GM23338 (cell line): ENCODE results near the gene C1orf198. TPM values are rescaled to one million over a fixed set of nuclear protein-coding genes. Genes with fewer than 3 reads are reported as not detected.

Experiments
- ATAC-seq: fragments of 200-7000 bp; cut with Tn5 transposase; 3 replicates; pipeline ENCODE4 v1.9.1; 2020
- DNase-seq: peaks from one replicate; pipeline ENCODE4 v3.0.0-alpha.2; 2015; ENCODE audit warnings: low spot score
- H2AFZ ChIP-seq: fragments of 200-600 bp; sonication (generic); 2 replicates; pipeline ENCODE4 v1.8.0; 2016; ENCODE audit warnings: antibody characterized with exemption, mild to moderate bottlenecking, moderate library complexity
- H3F3A ChIP-seq: fragments of 200-600 bp; sonication (generic); replicated peaks from 2 replicates; pipeline ENCODE4 v1.8.0; 2017; ENCODE audit warnings: antibody characterized with exemption, mixed run types, low read depth
- H3K27ac ChIP-seq: fragments of 200-600 bp; sonication (generic); 2 replicates; pipeline ENCODE4 v1.6.1; 2016; ENCODE audit warnings: low read depth
- H3K27me3 ChIP-seq: fragments of 200-600 bp; sonication (generic); 2 replicates; pipeline ENCODE4 v1.8.0; 2016; ENCODE audit warnings: mild to moderate bottlenecking, mixed run types, moderate library complexity; ENCODE audit not compliant: insufficient read depth
- H3K36me3 ChIP-seq: fragments of 200-600 bp; sonication (generic); 2 replicates; pipeline ENCODE4 v1.8.0; 2016; ENCODE audit warnings: mild to moderate bottlenecking; ENCODE audit not compliant: insufficient read depth
- H3K4me1 ChIP-seq: fragments of 200-600 bp; sonication (generic); 2 replicates; pipeline ENCODE4 v1.8.0; 2016; ENCODE audit warnings: mild to moderate bottlenecking, moderate library complexity; ENCODE audit not compliant: insufficient read depth
- H3K4me2 ChIP-seq: fragments of 200-600 bp; sonication (generic); 2 replicates; pipeline ENCODE4 v1.7.1; 2017; ENCODE audit warnings: mixed run types
- H3K4me3 ChIP-seq: fragments of 200-600 bp; sonication (generic); 2 replicates; pipeline ENCODE4 v1.6.1; 2016; ENCODE audit warnings: mixed run types
- H3K79me2 ChIP-seq: fragments of 200-600 bp; sonication (generic); replicated peaks from 2 replicates; pipeline ENCODE4 v1.8.0; 2017; ENCODE audit warnings: mild to moderate bottlenecking; ENCODE audit not compliant: insufficient read depth
- H3K9me2 ChIP-seq: fragments of 200-600 bp; sonication (generic); 2 replicates; pipeline ENCODE4 v1.8.0; 2017; ENCODE audit not compliant: insufficient read depth
- H4K20me1 ChIP-seq: fragments of 200-600 bp; sonication (generic); replicated peaks from 2 replicates; pipeline ENCODE4 v1.8.0; 2017; ENCODE audit warnings: mild to moderate bottlenecking; ENCODE audit not compliant: insufficient read depth
- H3K27ac Mint-ChIP-seq: 2 replicates; pipeline ENCODE4 v1.8.0; 2020; ENCODE audit warnings: inconsistent platforms, mild to moderate bottlenecking, moderate library complexity, mixed read lengths
- H3K27me3 Mint-ChIP-seq: 3 replicates; pipeline ENCODE4 v1.8.0; 2022; ENCODE audit warnings: low read depth, mild to moderate bottlenecking, moderate library complexity, mixed read lengths, inconsistent platforms; ENCODE audit not compliant: insufficient read depth, poor library complexity
- H3K36me3 Mint-ChIP-seq: 3 replicates; pipeline ENCODE4 v1.8.0; 2021; ENCODE audit warnings: low read depth, mild to moderate bottlenecking, inconsistent platforms, moderate library complexity, mixed read lengths
- H3K4me1 Mint-ChIP-seq: 3 replicates; pipeline ENCODE4 v1.8.0; 2020; ENCODE audit warnings: mild to moderate bottlenecking, inconsistent platforms, mixed read lengths
- H3K4me3 Mint-ChIP-seq: 3 replicates; pipeline ENCODE4 v1.8.0; 2021; ENCODE audit warnings: moderate library complexity, mild to moderate bottlenecking, inconsistent platforms, mixed read lengths
- H3K9me3 Mint-ChIP-seq: 3 replicates; pipeline ENCODE4 v1.8.0; 2020; ENCODE audit warnings: moderate library complexity, mild to moderate bottlenecking, inconsistent platforms, mixed read lengths
- NANOG ChIP-seq: IDR thresholded peaks from 2 replicates; pipeline ENCODE4 v1.6.1; 2016; ENCODE audit warnings: antibody characterized with exemption, borderline replicate concordance
- POLR2AphosphoS5 ChIP-seq: IDR thresholded peaks from 2 replicates; pipeline ENCODE4 v1.6.1; 2016; ENCODE audit warnings: antibody characterized with exemption, low read depth
- STAT1 ChIP-seq: IDR thresholded peaks from one replicate; pipeline ENCODE4 v1.6.1; 2016; ENCODE audit warnings: antibody characterized with exemption; ENCODE audit not compliant: unreplicated experiment
- polyA plus RNA-seq: library from polyadenylated mRNA; unstranded; fragments of >200 nt; fragmentation: Nextera tagmentation; extraction: Ambion mirVana; gene quantifications from 2 replicates; pipeline ENCODE4 v1.2.1, GENCODE V29; 2016
- total RNA-seq: library from RNA; depleted of rRNA; stranded (reverse); fragments of >200 nt; shearing (Covaris generic); gene quantifications from 2 replicates; pipeline ENCODE4 v1.2.3, GENCODE V29; 2014
- TF ChIP-seq, protein P1 (sequence below): IDR thresholded peaks from one replicate; pipeline ENCODE4 v1.6.1; 2018; ENCODE audit warnings: antibody characterized with exemption; ENCODE audit not compliant: unreplicated experiment
- TF ChIP-seq, protein P2 (sequence below), 2 experiments: fragments of 200-600 bp in 1 of 2; sonication (generic) in 1 of 2; conservative IDR thresholded peaks; 2 replicates each; pipeline versions ENCODE4 v1.5.1 to v1.6.1; 2016 to 2017; ENCODE audit warnings: antibody characterized with exemption in 2 of 2, low read depth in 2 of 2, mild to moderate bottlenecking in 2 of 2, moderate library complexity in 1 of 2
- TF ChIP-seq, protein P3 (sequence below): fragments of 250-450 bp; sonication (Bioruptor Pico); IDR thresholded peaks from 2 replicates; pipeline ENCODE4 v1.5.0; 2020; ENCODE audit warnings: mild to moderate bottlenecking, moderate library complexity
- TF ChIP-seq, protein P4 (sequence below): IDR thresholded peaks from 2 replicates; pipeline ENCODE4 v1.6.1; 2016; ENCODE audit warnings: antibody characterized with exemption

Gene C1orf198
- total and polyA plus RNA-seq, 2 experiments from 2014 or later, result 14.9 to 46.6 TPM

DNA sequence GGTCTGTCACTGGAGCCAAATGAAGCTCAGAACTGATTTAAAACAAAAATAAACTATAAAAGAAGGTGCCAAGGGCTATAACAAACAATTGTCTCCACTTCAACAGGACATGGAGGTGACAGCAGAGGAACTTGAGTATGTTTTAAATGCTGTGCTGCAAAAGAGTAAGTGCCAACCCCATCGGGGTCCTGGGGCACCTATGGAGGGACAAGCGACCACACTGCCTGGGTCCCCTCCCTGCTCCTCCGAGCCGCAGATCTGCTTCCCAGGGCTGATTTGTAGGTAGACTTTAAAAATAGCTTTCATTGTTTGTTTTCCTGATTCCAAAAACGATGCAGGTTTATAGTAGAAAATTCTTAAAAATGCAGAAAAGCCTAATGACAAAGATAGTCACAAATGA lies 78.3 kb downstream of the C1orf198 start (continued):
- TF ChIP-seq, protein P1, sequence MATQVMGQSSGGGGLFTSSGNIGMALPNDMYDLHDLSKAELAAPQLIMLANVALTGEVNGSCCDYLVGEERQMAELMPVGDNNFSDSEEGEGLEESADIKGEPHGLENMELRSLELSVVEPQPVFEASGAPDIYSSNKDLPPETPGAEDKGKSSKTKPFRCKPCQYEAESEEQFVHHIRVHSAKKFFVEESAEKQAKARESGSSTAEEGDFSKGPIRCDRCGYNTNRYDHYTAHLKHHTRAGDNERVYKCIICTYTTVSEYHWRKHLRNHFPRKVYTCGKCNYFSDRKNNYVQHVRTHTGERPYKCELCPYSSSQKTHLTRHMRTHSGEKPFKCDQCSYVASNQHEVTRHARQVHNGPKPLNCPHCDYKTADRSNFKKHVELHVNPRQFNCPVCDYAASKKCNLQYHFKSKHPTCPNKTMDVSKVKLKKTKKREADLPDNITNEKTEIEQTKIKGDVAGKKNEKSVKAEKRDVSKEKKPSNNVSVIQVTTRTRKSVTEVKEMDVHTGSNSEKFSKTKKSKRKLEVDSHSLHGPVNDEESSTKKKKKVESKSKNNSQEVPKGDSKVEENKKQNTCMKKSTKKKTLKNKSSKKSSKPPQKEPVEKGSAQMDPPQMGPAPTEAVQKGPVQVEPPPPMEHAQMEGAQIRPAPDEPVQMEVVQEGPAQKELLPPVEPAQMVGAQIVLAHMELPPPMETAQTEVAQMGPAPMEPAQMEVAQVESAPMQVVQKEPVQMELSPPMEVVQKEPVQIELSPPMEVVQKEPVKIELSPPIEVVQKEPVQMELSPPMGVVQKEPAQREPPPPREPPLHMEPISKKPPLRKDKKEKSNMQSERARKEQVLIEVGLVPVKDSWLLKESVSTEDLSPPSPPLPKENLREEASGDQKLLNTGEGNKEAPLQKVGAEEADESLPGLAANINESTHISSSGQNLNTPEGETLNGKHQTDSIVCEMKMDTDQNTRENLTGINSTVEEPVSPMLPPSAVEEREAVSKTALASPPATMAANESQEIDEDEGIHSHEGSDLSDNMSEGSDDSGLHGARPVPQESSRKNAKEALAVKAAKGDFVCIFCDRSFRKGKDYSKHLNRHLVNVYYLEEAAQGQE, result no peak

DNA sequence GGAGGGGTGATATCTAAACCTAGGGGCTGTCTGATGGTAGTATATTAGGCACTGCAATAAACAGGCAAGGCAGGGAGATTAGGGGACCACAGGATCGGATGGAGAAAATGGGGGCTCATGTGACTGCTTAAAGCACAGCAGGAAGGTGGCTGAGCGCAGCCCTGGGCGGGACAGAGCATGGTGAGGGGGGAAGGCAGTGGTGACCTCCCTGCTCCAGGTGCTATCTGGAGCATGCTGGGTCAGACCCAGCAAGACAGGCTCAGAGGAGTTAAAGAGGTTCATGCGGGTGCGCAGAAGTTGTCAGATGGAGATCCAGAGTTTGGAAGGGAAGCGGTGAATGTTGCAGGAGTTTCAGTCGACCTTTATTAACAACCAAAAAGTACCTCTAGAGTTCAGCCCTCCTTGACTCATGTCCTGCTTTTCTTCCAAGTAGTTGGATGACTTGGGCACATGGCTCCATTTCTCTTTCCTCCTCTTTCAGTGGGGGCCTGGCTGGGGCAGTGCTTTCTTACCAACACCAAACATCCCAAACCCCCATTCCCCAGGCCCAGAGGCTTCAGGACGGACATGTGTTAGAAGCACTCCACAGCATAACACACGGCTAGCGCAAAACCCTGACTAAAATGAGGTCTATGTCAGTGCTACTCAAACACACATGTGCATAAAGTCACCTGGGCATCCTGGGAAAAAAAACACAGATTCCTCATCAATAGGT lies 79.6 kb downstream of the C1orf198 start:
- H3K36me3 Mint-ChIP-seq, result no peaks in the 10 kb centered on the region
- no peak overlapping the region for H3K4me3 ChIP-seq
- no peaks in the 10 kb centered on the region for H3K79me2 ChIP-seq
- no peak overlapping the region for H3K4me3 Mint-ChIP-seq
- H3K27me3 ChIP-seq, result peaks cover 72% of the 10 kb centered on the region
- peaks cover 18% of the 10 kb centered on the region for H3K4me1 Mint-ChIP-seq
- H3K4me2 ChIP-seq, result no peak overlapping the region
- no peaks in the 10 kb centered on the region; the same call in none of the 2 replicates for H4K20me1 ChIP-seq
- peaks cover 54% of the 10 kb centered on the region for H3K27me3 Mint-ChIP-seq
- peaks cover 5% of the 10 kb centered on the region; the same call in 1 of the 2 replicates for H3K4me1 ChIP-seq
- H3K27ac Mint-ChIP-seq, result no peak overlapping the region
- H3K36me3 ChIP-seq, result no peaks in the 10 kb centered on the region
- H2AFZ ChIP-seq, result no peak overlapping the region
- ATAC-seq, result no peak
- no peaks in the 10 kb centered on the region; the same call in 1 of the 2 replicates for H3K9me2 ChIP-seq
- no peak for DNase-seq
- no peaks in the 10 kb centered on the region; the same call in 1 of the 3 replicates for H3K9me3 Mint-ChIP-seq
- H3K27ac ChIP-seq, result no peak overlapping the region
- H3F3A ChIP-seq, result no peaks in the 10 kb centered on the region
- no peak for TF ChIP-seq POLR2AphosphoS5
- TF ChIP-seq, protein P1, result no peak
- no peak for TF ChIP-seq STAT1
- TF ChIP-seq NANOG, result no peak
- TF ChIP-seq, protein P2, sequence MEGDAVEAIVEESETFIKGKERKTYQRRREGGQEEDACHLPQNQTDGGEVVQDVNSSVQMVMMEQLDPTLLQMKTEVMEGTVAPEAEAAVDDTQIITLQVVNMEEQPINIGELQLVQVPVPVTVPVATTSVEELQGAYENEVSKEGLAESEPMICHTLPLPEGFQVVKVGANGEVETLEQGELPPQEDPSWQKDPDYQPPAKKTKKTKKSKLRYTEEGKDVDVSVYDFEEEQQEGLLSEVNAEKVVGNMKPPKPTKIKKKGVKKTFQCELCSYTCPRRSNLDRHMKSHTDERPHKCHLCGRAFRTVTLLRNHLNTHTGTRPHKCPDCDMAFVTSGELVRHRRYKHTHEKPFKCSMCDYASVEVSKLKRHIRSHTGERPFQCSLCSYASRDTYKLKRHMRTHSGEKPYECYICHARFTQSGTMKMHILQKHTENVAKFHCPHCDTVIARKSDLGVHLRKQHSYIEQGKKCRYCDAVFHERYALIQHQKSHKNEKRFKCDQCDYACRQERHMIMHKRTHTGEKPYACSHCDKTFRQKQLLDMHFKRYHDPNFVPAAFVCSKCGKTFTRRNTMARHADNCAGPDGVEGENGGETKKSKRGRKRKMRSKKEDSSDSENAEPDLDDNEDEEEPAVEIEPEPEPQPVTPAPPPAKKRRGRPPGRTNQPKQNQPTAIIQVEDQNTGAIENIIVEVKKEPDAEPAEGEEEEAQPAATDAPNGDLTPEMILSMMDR (conservative IDR thresholded peaks at IDR 0.05; ENCODE audit: low read depth in 2 of 2), result no peak
- TF ChIP-seq, protein P3, sequence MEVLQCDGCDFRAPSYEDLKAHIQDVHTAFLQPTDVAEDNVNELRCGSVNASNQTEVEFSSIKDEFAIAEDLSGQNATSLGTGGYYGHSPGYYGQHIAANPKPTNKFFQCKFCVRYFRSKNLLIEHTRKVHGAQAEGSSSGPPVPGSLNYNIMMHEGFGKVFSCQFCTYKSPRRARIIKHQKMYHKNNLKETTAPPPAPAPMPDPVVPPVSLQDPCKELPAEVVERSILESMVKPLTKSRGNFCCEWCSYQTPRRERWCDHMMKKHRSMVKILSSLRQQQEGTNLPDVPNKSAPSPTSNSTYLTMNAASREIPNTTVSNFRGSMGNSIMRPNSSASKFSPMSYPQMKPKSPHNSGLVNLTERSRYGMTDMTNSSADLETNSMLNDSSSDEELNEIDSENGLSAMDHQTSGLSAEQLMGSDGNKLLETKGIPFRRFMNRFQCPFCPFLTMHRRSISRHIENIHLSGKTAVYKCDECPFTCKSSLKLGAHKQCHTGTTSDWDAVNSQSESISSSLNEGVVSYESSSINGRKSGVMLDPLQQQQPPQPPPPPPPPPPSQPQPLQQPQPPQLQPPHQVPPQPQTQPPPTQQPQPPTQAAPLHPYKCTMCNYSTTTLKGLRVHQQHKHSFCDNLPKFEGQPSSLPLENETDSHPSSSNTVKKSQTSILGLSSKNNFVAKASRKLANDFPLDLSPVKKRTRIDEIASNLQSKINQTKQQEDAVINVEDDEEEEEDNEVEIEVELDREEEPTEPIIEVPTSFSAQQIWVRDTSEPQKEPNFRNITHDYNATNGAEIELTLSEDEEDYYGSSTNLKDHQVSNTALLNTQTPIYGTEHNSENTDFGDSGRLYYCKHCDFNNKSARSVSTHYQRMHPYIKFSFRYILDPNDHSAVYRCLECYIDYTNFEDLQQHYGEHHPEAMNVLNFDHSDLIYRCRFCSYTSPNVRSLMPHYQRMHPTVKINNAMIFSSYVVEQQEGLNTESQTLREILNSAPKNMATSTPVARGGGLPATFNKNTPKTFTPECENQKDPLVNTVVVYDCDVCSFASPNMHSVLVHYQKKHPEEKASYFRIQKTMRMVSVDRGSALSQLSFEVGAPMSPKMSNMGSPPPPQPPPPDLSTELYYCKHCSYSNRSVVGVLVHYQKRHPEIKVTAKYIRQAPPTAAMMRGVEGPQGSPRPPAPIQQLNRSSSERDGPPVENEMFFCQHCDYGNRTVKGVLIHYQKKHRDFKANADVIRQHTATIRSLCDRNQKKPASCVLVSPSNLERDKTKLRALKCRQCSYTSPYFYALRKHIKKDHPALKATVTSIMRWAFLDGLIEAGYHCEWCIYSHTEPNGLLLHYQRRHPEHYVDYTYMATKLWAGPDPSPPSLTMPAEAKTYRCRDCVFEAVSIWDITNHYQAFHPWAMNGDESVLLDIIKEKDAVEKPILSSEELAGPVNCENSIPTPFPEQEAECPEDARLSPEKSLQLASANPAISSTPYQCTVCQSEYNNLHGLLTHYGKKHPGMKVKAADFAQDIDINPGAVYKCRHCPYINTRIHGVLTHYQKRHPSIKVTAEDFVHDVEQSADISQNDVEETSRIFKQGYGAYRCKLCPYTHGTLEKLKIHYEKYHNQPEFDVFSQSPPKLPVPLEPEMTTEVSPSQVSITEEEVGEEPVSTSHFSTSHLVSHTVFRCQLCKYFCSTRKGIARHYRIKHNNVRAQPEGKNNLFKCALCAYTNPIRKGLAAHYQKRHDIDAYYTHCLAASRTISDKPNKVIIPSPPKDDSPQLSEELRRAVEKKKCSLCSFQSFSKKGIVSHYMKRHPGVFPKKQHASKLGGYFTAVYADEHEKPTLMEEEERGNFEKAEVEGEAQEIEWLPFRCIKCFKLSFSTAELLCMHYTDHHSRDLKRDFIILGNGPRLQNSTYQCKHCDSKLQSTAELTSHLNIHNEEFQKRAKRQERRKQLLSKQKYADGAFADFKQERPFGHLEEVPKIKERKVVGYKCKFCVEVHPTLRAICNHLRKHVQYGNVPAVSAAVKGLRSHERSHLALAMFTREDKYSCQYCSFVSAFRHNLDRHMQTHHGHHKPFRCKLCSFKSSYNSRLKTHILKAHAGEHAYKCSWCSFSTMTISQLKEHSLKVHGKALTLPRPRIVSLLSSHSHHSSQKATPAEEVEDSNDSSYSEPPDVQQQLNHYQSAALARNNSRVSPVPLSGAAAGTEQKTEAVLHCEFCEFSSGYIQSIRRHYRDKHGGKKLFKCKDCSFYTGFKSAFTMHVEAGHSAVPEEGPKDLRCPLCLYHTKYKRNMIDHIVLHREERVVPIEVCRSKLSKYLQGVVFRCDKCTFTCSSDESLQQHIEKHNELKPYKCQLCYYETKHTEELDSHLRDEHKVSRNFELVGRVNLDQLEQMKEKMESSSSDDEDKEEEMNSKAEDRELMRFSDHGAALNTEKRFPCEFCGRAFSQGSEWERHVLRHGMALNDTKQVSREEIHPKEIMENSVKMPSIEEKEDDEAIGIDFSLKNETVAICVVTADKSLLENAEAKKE, result no peak
- TF ChIP-seq, protein P4, sequence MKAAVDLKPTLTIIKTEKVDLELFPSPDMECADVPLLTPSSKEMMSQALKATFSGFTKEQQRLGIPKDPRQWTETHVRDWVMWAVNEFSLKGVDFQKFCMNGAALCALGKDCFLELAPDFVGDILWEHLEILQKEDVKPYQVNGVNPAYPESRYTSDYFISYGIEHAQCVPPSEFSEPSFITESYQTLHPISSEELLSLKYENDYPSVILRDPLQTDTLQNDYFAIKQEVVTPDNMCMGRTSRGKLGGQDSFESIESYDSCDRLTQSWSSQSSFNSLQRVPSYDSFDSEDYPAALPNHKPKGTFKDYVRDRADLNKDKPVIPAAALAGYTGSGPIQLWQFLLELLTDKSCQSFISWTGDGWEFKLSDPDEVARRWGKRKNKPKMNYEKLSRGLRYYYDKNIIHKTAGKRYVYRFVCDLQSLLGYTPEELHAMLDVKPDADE, result no peak
